Activated T-helper 17 cell treated with anti-CD3 and anti-CD28 coated beads, Interleukin-2, amount 50 U/mL, for 72 hours (primary cell): Measurements from ENCODE around the gene MYH13. TPM values are rescaled to one million over a fixed set of nuclear protein-coding genes. Genes with fewer than 3 reads are reported as not detected.
A peak's percentile ranks its signal among the peaks of the same experiment; 100 is the strongest.

Source experiments
- ATAC-seq: fragments of 150-1000 bp; cut with Tn5 transposase; replicated peaks from 2 replicates; pipeline ENCODE4 v1.10.0; 2021; ENCODE audit warnings: mild to moderate bottlenecking, moderate library complexity
- H3K27ac Mint-ChIP-seq: one replicate; pipeline ENCODE4 v1.8.0; 2022; ENCODE audit warnings: mixed read lengths
- H3K27me3 Mint-ChIP-seq: one replicate; pipeline ENCODE4 v1.8.0; 2022; ENCODE audit warnings: mixed read lengths
- H3K36me3 Mint-ChIP-seq: one replicate; pipeline ENCODE4 v1.8.0; 2022; ENCODE audit warnings: low read depth, mild to moderate bottlenecking, mixed read lengths
- H3K4me1 Mint-ChIP-seq: one replicate; pipeline ENCODE4 v1.8.0; 2022; ENCODE audit warnings: mixed read lengths
- H3K4me3 Mint-ChIP-seq: one replicate; pipeline ENCODE4 v1.8.0; 2022; ENCODE audit warnings: mild to moderate bottlenecking, mixed read lengths
- H3K9me3 Mint-ChIP-seq: one replicate; pipeline ENCODE4 v1.8.0; 2022; ENCODE audit warnings: mixed read lengths
- total RNA-seq, 2 donors: library from RNA; stranded (reverse); gene quantifications; one replicate each; pipeline ENCODE4 v1.2.3, GENCODE V29; 2022

Gene MYH13
- total RNA-seq, 2 donors from 2014 or later = not detected

DNA sequence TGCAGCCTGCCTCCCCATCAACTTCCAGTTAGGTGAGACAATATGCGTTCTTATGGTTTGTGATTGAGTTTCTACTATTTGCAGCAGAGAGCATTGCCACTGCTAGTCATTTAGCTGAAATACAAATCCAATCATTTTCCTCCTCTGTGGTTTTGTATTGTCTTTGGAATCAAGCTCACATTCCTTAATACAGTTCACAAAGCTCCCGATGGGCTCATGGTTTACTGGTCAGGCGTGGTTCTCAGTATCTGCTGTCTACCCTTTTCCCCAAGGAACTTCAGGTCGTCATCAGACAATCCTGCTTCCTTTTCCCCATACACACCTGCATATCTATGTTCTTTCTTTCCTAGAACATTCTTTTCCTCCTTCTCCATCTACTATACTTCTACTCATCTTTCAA, 104.8 kb downstream of the MYH13 start:
- Mint-ChIP-seq H3K4me3 (no peak overlapping the region), H3K4me1 (no peaks in the 10 kb centered on the region), H3K27ac (no peak overlapping the region), H3K9me3 (peaks cover 4% of the 10 kb centered on the region), H3K27me3 (peaks cover 7% of the 10 kb centered on the region), H3K36me3 (no peaks in the 10 kb centered on the region)
- ATAC-seq = no peak

DNA sequence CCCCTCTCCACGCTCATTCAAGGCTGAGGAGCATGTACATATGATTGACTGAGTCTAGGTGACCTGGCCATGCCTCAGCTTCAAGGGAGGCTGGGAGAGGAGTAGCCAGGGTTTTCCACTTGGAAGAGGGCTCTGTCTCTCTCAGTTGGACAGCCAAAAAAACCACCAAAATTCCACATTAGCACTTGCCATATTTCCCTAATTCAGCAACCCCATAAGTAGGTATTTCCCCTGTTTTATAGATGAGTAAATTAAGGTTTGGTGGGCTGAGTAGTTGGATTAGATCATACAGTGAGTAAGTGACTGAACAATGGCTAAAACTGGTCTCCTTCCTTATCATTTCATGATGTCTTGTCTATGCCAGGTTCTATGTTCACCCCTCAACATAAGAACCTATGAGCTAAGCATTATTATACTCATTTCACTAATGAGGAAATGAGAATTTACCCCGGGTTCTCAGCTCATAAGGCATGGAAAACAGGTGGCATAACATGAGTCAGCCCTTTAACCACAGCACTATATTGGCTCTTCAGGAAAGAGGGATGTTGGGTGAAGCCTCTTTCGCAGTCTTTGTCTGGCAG, 106.4 kb downstream of the MYH13 start:
- H3K36me3 Mint-ChIP-seq = no peaks in the 10 kb centered on the region
- no peak overlapping the region for H3K4me3 Mint-ChIP-seq
- no peaks in the 10 kb centered on the region for H3K4me1 Mint-ChIP-seq
- peak; percentile 50 for ATAC-seq
- H3K9me3 Mint-ChIP-seq = peaks cover 4% of the 10 kb centered on the region
- H3K27ac Mint-ChIP-seq = no peak overlapping the region
- peaks cover 7% of the 10 kb centered on the region for H3K27me3 Mint-ChIP-seq

DNA sequence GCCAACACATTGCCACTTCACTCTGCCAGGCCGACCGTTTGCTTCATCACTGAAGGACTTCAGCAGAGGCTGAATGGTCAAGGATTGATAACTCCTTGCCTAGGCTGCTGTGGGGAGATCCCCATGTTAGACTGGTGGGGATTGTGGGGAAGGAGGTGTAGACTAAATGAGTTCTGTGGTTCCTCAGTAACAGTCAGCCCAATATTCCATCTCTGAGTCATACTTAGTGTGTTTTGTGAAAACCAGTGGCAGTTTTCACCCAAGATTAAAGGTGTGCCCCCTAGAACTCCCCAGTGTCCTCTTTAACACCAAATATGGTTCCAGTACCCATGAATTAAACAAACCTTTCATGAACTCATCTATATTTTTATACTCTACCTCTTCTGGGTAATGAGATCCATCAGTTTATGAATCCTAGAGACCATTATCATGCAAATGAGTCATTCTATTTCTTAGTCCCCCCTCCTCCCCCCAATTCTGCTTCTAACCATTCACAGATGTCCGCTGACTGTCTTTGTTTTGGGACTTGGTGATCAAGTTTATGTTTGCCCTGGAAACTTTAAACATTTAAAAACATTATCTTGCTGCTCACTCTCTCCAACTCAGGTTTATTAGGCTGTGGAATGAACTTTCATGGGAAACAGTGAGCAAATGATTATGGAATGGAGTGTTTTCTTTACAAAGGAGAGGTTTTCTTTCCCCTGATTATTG, 107.6 kb downstream of the MYH13 start:
- ATAC-seq = peak; percentile 46
- no peak overlapping the region for H3K27ac Mint-ChIP-seq

DNA sequence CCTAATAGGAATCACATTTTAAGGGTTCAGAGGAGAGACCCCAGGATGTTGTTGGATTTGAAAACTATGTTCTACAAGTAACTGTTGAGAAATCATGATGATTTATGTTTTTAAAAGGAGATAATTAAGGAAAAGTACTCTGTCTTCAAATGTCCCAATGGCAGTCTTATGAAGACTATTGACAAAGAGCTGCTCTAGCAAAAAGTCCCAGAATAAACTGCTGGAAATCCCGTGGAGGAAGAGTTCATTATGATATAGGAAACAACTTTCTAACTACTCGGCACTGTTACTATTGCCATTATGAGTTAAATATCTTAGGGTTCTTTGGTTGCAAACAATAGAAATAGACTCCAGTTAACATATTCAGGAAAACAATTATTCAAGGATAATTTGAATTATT, 108.8 kb downstream of the MYH13 start:
- Mint-ChIP-seq H3K36me3 (no peaks in the 10 kb centered on the region), H3K27me3 (peaks cover 7% of the 10 kb centered on the region), H3K4me3 (no peak overlapping the region), H3K4me1 (no peaks in the 10 kb centered on the region), H3K9me3 (peaks cover 4% of the 10 kb centered on the region), H3K27ac (no peak overlapping the region)
- no peak for ATAC-seq

More for the DNA sequence above, 107.6 kb downstream of the MYH13 start:
- Mint-ChIP-seq H3K36me3 (no peaks in the 10 kb centered on the region), H3K4me3 (no peak overlapping the region), H3K4me1 (no peaks in the 10 kb centered on the region), H3K9me3 (peaks cover 4% of the 10 kb centered on the region), H3K27me3 (peaks cover 7% of the 10 kb centered on the region)

DNA sequence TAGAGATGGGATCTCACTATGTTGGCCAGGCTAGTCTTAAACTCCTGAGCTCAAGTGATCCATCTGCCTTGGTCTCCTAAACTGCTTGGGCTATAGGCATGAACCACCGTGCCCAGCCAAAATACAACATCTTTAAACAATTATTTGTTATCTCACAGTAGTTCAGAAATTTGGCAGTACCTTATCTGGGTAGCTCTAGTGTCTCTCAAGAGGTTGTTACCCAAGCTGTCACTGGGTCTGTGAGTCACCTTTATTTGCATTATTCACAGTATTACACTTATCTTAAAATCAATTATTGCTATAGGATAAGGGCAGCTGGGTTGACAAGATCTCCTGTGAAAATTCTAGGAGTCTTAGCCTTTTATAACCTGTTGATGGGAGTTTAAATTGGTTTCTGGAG, 110.4 kb downstream of the MYH13 start:
- H3K4me1 Mint-ChIP-seq = no peaks in the 10 kb centered on the region
- H3K27me3 Mint-ChIP-seq = peaks cover 3% of the 10 kb centered on the region
- peaks cover 4% of the 10 kb centered on the region for H3K9me3 Mint-ChIP-seq
- H3K27ac Mint-ChIP-seq = no peak overlapping the region
- ATAC-seq = no peak
- no peak overlapping the region for H3K4me3 Mint-ChIP-seq
- H3K36me3 Mint-ChIP-seq = no peaks in the 10 kb centered on the region

DNA sequence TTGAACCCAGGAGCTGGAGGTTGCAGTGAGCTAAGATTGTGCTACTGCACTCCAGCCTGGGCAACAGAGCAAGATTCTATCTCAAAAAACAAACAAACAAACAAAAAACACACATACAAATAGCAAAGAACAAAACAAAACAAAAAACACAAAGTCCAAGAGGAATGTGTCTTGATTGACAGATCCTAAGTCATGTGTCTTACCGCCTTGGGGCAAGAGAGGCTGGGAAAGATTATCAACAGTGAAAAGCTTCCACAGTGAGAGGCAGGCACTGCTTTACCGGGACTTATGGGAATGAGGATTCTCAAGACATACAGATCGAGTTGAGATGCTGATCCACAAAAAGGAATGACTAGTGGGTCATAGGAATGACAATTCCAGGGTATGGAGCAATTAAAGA, 111.7 kb downstream of the MYH13 start:
- H3K27me3 Mint-ChIP-seq = peaks cover 3% of the 10 kb centered on the region
- H3K27ac Mint-ChIP-seq = no peak overlapping the region
- H3K4me3 Mint-ChIP-seq = no peak overlapping the region
- ATAC-seq = no peak
- no peaks in the 10 kb centered on the region for H3K4me1 Mint-ChIP-seq
- H3K36me3 Mint-ChIP-seq = no peaks in the 10 kb centered on the region
- H3K9me3 Mint-ChIP-seq = no peaks in the 10 kb centered on the region

DNA sequence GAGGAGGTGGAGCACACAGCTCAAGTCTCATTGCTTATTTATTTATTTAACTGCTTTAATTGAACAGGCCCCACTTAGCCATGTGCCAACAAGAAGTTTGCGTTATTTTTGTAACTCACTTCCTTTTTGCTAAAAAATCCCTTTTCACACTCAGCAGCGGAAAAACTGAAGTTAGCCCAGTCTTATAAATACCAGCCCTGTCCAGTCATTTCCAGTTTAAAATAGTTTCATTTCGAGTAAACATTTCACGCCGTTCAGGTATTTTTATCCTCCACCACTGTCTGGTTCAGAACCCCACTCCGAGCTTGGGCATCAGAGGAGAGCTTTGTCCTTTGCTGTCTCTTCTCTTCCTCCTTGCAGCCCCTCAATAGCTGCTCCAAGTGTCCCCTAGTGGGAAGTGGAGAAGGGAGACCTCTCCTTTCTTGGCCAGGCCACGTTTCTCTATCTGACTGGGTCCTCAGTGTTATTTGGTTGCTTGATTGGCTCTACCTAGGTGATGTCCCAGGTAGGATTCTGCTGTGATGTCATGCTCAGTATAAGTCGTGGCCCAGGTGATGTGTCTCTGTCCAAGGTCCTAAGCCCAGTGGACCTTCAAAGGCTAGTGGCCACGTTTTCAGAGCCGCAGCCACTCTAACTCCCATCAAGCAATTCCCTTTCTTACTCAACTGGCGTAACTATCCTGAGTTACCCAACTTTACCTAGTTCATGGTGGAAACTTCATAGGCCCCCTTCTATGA, 121.4 kb downstream of the MYH13 start:
- Mint-ChIP-seq H3K4me3 (no peak overlapping the region), H3K27me3 (peaks cover 4% of the 10 kb centered on the region), H3K27ac (no peak overlapping the region), H3K36me3 (no peaks in the 10 kb centered on the region), H3K9me3 (no peaks in the 10 kb centered on the region), H3K4me1 (no peaks in the 10 kb centered on the region)
- peak; percentile 16 for ATAC-seq

Other genes starting within 250 kb of the MYH13 start
- gene GAS7, start 174.4 kb downstream of the MYH13 start, total RNA-seq = under 1 TPM; 0.42 to 0.43 TPM
- not detected for gene MYH8, start 48.9 kb upstream of the MYH13 start, total RNA-seq
- gene MYH4, start 96.6 kb upstream of the MYH13 start, total RNA-seq = not detected
- not detected for gene MYH1, start 145.5 kb upstream of the MYH13 start, total RNA-seq
- not detected for gene MYH2, start 176.7 kb upstream of the MYH13 start, total RNA-seq